ENCODE results near the gene CD302. TPM values are rescaled to one million over a fixed set of nuclear protein-coding genes. Genes with fewer than 3 reads are reported as not detected.

CD302 gene
- total RNA-seq, 1 experiment from 2014 or later: 0.21 TPM

DNA sequence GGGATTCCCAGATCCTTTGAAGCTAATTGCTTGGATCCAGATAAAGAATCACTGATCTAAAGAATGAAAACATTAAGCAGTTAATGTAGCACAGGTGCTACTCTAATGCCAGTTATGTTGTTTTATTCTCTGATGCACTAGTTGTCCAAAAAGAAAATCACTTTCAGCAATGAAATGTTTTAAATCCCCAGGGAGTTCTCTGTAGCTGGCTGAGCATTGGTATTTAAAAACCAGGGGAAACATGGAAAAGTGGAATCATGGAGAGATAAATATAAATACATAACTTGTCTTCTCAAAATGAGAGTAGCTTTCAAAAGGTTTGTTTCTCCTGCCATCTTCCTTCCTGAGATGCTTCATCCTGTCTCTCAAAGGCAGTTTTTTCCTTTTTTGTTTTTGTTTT is 37.7 kb downstream of the CD302 start:
- Mint-ChIP-seq H3K36me3 (ENCODE audit: insufficient read depth, unreplicated experiment) (peaks cover 60% of the 10 kb centered on the region), H3K9me3 (ENCODE audit: unreplicated experiment) (no peaks in the 10 kb centered on the region), H3K4me1 (ENCODE audit: insufficient read depth, unreplicated experiment) (peaks cover 4% of the 10 kb centered on the region), H3K4me3 (ENCODE audit: unreplicated experiment) (no peak overlapping the region), H3K27me3 (ENCODE audit: insufficient read depth, unreplicated experiment) (no peaks in the 10 kb centered on the region), H3K27ac (ENCODE audit: low read depth, unreplicated experiment) (no peak overlapping the region)
- DNase-seq (ENCODE audit: unreplicated experiment): no peak
- no TSS peak for BruUV-seq (replicated peaks)
- CTCF ChIA-PET: no interaction called here
- intact Hi-C loops (cut with micrococcal nuclease): no loop called here
- TF ChIP-seq, protein P1, sequence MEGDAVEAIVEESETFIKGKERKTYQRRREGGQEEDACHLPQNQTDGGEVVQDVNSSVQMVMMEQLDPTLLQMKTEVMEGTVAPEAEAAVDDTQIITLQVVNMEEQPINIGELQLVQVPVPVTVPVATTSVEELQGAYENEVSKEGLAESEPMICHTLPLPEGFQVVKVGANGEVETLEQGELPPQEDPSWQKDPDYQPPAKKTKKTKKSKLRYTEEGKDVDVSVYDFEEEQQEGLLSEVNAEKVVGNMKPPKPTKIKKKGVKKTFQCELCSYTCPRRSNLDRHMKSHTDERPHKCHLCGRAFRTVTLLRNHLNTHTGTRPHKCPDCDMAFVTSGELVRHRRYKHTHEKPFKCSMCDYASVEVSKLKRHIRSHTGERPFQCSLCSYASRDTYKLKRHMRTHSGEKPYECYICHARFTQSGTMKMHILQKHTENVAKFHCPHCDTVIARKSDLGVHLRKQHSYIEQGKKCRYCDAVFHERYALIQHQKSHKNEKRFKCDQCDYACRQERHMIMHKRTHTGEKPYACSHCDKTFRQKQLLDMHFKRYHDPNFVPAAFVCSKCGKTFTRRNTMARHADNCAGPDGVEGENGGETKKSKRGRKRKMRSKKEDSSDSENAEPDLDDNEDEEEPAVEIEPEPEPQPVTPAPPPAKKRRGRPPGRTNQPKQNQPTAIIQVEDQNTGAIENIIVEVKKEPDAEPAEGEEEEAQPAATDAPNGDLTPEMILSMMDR (IDR thresholded peaks at IDR 0.05; ENCODE audit: unreplicated experiment): no peak
- POLR2A ChIA-PET: interaction anchor here (0.7 kb wide), 1 partner anchor 1151 kb away, joined by 3 read pairs; no protein-coding TSS in a partner anchor

DNA sequence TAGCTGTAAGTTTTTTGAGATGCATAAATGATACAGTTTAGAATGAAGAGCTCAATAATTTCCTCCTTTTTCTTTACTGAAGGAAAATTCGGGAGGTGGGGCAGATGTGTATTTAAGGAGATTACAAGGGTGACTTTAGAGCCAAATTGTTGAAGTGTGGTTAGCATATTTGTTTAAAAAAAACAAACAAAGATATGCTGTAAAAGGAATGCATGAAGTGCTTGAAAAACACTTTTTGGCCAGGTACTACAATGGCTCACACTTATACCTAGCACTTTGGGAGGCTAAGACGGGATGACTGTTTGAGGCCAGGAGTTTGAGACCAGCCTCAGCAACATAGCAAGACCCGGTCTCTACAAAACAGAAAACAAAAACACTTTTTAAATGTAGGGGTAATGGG is 38.4 kb downstream of the CD302 start:
- Mint-ChIP-seq H3K27me3 (ENCODE audit: insufficient read depth, unreplicated experiment) (no peaks in the 10 kb centered on the region), H3K9me3 (ENCODE audit: unreplicated experiment) (no peaks in the 10 kb centered on the region), H3K36me3 (ENCODE audit: insufficient read depth, unreplicated experiment) (peaks cover 52% of the 10 kb centered on the region), H3K27ac (ENCODE audit: low read depth, unreplicated experiment) (no peak overlapping the region), H3K4me3 (ENCODE audit: unreplicated experiment) (no peak overlapping the region), H3K4me1 (ENCODE audit: insufficient read depth, unreplicated experiment) (peaks cover 4% of the 10 kb centered on the region)
- TF ChIP-seq, protein P1 (IDR thresholded peaks at IDR 0.05; ENCODE audit: unreplicated experiment): no peak
- intact Hi-C loops (cut with micrococcal nuclease): loop anchor here (5.0 kb wide), 1 partner anchor 208 kb away; no protein-coding TSS in a partner anchor
- CTCF ChIA-PET: no interaction called here
- DNase-seq (ENCODE audit: unreplicated experiment): no peak
- POLR2A ChIA-PET: interaction anchor here (0.7 to 1.1 kb wide), 2 partner anchors 11 to 38 kb away, joined by 3 to 4 read pairs; no protein-coding TSS in a partner anchor
- BruUV-seq (replicated peaks): no TSS peak

DNA sequence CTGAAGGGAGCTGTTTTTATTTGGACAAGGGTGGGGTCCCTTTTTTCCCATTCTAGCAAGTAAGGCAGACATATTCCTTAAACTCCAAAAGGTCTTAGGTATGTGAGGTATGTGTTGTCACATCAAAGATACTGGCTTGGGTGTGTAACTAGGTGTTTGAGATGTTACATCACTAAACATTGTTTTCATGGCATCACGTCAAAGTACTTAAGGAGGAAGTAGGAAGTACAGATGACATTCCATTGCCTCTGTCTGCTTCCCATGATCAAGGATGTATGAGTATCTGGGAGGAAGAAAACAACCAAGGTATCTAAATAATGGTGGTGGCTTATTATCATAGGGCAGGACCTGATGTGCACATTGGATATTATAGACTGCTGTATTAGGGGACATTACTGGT is 39.3 kb downstream of the CD302 start:
- peaks cover 4% of the 10 kb centered on the region for H3K4me1 Mint-ChIP-seq (ENCODE audit: insufficient read depth, unreplicated experiment)
- no peak overlapping the region for H3K4me3 Mint-ChIP-seq (ENCODE audit: unreplicated experiment)
- TF ChIP-seq, protein P1 (IDR thresholded peaks at IDR 0.05; ENCODE audit: unreplicated experiment): no peak
- intact Hi-C loops (cut with micrococcal nuclease): loop anchor here (5.0 kb wide), 1 partner anchor 209 kb away; no protein-coding TSS in a partner anchor
- H3K9me3 Mint-ChIP-seq (ENCODE audit: unreplicated experiment): no peaks in the 10 kb centered on the region
- CTCF ChIA-PET: interaction anchor here (0.6 to 1.7 kb wide), 3 partner anchors 14 to 201 kb away, joined by 3 to 4 read pairs (median 3); no protein-coding TSS in a partner anchor
- BruUV-seq (replicated peaks): no TSS peak
- POLR2A ChIA-PET: interaction anchor here (0.7 to 1.2 kb wide), 4 partner anchors 9 to 37 kb away, joined by 3 to 4 read pairs (median 3); no protein-coding TSS in a partner anchor
- no peak for DNase-seq (ENCODE audit: unreplicated experiment)
- H3K27me3 Mint-ChIP-seq (ENCODE audit: insufficient read depth, unreplicated experiment): no peaks in the 10 kb centered on the region
- peaks cover 43% of the 10 kb centered on the region for H3K36me3 Mint-ChIP-seq (ENCODE audit: insufficient read depth, unreplicated experiment)
- H3K27ac Mint-ChIP-seq (ENCODE audit: low read depth, unreplicated experiment): no peak overlapping the region

DNA sequence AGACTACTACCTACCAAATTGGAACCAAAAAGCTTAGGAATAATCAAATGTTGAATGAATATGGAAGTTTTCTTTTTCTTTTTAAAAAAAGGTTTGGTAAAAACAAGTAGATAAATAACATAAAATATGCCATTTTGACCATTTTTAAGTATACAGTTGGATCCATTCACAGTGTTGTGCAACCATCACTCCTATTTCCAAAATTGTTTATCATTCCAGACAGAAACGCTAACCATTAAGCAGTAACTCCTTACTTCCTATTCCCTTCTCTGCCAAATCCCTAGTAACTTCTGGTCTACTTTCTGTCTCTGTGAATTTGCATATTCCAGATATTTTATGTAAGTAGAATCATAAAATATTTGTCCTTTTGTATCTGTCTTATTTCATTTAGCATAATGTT is 39.8 kb downstream of the CD302 start:
- peaks cover 4% of the 10 kb centered on the region for H3K4me1 Mint-ChIP-seq (ENCODE audit: insufficient read depth, unreplicated experiment)
- ChIA-PET POLR2A (interaction anchor here (0.6 to 1.2 kb wide), 2 partner anchors 12 to 16 kb away, joined by 3 to 4 read pairs; no protein-coding TSS in a partner anchor), CTCF (interaction anchor here (0.6 to 1.7 kb wide), 2 partner anchors 15 to 566 kb away, joined by 3 to 4 read pairs; no protein-coding TSS in a partner anchor)
- H3K36me3 Mint-ChIP-seq (ENCODE audit: insufficient read depth, unreplicated experiment): peaks cover 39% of the 10 kb centered on the region
- no peaks in the 10 kb centered on the region for H3K27me3 Mint-ChIP-seq (ENCODE audit: insufficient read depth, unreplicated experiment)
- H3K27ac Mint-ChIP-seq (ENCODE audit: low read depth, unreplicated experiment): no peak overlapping the region
- no peaks in the 10 kb centered on the region for H3K9me3 Mint-ChIP-seq (ENCODE audit: unreplicated experiment)
- BruUV-seq (replicated peaks): no TSS peak
- no peak overlapping the region for H3K4me3 Mint-ChIP-seq (ENCODE audit: unreplicated experiment)
- TF ChIP-seq, protein P1 (IDR thresholded peaks at IDR 0.05; ENCODE audit: unreplicated experiment): no peak
- intact Hi-C loops (cut with micrococcal nuclease): loop anchor here (5.0 kb wide), 1 partner anchor 209 kb away; no protein-coding TSS in a partner anchor
- no peak for DNase-seq (ENCODE audit: unreplicated experiment)

All from MCF 10A (cell line).